ENCODE data around the gene KRT20. TPM values are rescaled to one million over a fixed set of nuclear protein-coding genes. Genes with fewer than 3 reads are reported as not detected.

Gene KRT20
- total RNA-seq, 2 experiments from 2014 or later, result not detected

DNA sequence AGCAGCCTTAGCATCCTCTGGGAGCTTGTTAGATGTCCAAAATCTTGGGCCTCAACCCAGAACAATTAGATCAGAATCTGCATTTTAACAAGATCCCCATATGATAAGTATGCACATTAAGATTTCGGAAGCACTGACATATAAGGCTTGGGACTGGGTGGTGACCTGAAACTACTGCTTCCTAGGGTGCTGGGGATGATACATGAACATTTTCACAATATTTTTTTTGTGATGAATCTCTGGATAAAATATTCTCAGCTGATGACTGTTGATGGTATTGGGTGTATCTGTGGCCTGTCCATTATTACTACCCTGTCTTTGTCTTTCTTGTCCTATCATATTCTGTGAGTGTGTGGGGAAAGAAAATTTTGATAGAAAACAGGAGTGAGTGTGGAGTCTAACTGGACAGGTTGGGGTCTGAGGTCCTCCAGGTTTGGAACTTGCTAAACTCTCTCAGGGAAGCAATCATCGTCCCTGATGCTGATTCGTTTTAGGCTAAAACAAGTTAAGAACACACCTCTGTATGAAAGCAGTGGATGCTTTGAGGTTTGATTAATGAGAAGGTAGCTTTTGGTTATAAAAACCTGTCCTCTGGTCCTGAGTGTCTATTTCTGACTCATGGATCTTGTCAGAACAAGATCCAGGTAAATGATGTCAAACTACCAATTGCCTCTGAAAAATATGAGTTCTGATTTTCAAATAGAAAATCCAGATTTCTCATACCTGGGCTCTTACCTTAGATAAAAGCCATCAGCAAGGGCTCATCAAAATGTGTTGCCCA is 29.2 kb upstream of the KRT20 start:
- H3K36me3 ChIP-seq (ENCODE audit: insufficient read depth, low read length), result no peaks in the 10 kb centered on the region
- H3K27ac ChIP-seq (ENCODE audit: low read depth, low read length, poor library complexity, severe bottlenecking), result no peak overlapping the region
- no peaks in the 10 kb centered on the region for H3K9me3 ChIP-seq (ENCODE audit: low read length)
- intact Hi-C loops (cut with micrococcal nuclease; ENCODE audit: unreplicated experiment), result no loop called here
- ChIA-PET POLR2A (no interaction called here), CTCF (ENCODE audit: unreplicated experiment) (no interaction called here)
- TF ChIP-seq EZH2phosphoT487 (IDR thresholded peaks at IDR 0.05; ENCODE audit: borderline replicate concordance, low read depth, low read length), result no peak
- TF ChIP-seq, protein P1, sequence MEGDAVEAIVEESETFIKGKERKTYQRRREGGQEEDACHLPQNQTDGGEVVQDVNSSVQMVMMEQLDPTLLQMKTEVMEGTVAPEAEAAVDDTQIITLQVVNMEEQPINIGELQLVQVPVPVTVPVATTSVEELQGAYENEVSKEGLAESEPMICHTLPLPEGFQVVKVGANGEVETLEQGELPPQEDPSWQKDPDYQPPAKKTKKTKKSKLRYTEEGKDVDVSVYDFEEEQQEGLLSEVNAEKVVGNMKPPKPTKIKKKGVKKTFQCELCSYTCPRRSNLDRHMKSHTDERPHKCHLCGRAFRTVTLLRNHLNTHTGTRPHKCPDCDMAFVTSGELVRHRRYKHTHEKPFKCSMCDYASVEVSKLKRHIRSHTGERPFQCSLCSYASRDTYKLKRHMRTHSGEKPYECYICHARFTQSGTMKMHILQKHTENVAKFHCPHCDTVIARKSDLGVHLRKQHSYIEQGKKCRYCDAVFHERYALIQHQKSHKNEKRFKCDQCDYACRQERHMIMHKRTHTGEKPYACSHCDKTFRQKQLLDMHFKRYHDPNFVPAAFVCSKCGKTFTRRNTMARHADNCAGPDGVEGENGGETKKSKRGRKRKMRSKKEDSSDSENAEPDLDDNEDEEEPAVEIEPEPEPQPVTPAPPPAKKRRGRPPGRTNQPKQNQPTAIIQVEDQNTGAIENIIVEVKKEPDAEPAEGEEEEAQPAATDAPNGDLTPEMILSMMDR (conservative IDR thresholded peaks at IDR 0.05; ENCODE audit: low read length), result no peak
- no peak overlapping the region for H2AFZ ChIP-seq (ENCODE audit: low read length)
- H3K79me2 ChIP-seq (ENCODE audit: insufficient read depth, low read depth, low read length), result no peaks in the 10 kb centered on the region
- DNase-seq (ENCODE audit: low spot score), result no peak
- H3K4me3 ChIP-seq (ENCODE audit: low read depth, low read length, poor library complexity, severe bottlenecking), result no peak overlapping the region
- H3K4me1 ChIP-seq (ENCODE audit: insufficient read depth, low read length, poor library complexity, severe bottlenecking), result no peaks in the 10 kb centered on the region
- H3K4me2 ChIP-seq (ENCODE audit: low read length), result no peak overlapping the region
- no peaks in the 10 kb centered on the region for H3K9me2 ChIP-seq (ENCODE audit: insufficient read depth, low read length)
- H4K20me1 ChIP-seq (ENCODE audit: insufficient read depth, low read length), result no peaks in the 10 kb centered on the region
- BruUV-seq (replicated peaks), result no TSS peak

GRCh38 chr17:40912486-40913210 is 27.6 kb upstream of the KRT20 start:
- Histone ChIP-seq H3K4me1 (ENCODE audit: insufficient read depth, low read length, poor library complexity, severe bottlenecking) (no peaks in the 10 kb centered on the region), H3K9me3 (ENCODE audit: low read length) (no peaks in the 10 kb centered on the region), H3K36me3 (ENCODE audit: insufficient read depth, low read length) (no peaks in the 10 kb centered on the region), H2AFZ (ENCODE audit: low read length) (no peak overlapping the region), H3K4me3 (ENCODE audit: low read depth, low read length, poor library complexity, severe bottlenecking) (no peak overlapping the region), H4K20me1 (ENCODE audit: insufficient read depth, low read length) (no peaks in the 10 kb centered on the region), H3K4me2 (ENCODE audit: low read length) (no peak overlapping the region), H3K79me2 (ENCODE audit: insufficient read depth, low read depth, low read length) (no peaks in the 10 kb centered on the region), H3K9me2 (ENCODE audit: insufficient read depth, low read length) (no peaks in the 10 kb centered on the region), H3K27ac (ENCODE audit: low read depth, low read length, poor library complexity, severe bottlenecking) (no peak overlapping the region)
- no peak for DNase-seq (ENCODE audit: low spot score)
- BruUV-seq (replicated peaks), result no TSS peak
- POLR2A ChIA-PET, result no interaction called here
- TF ChIP-seq, protein P1 (conservative IDR thresholded peaks at IDR 0.05; ENCODE audit: low read length), result no peak
- TF ChIP-seq EZH2phosphoT487 (IDR thresholded peaks at IDR 0.05; ENCODE audit: borderline replicate concordance, low read depth, low read length), result no peak
- intact Hi-C loops (cut with micrococcal nuclease; ENCODE audit: unreplicated experiment), result no loop called here
- CTCF ChIA-PET (ENCODE audit: unreplicated experiment), result no interaction called here

DNA sequence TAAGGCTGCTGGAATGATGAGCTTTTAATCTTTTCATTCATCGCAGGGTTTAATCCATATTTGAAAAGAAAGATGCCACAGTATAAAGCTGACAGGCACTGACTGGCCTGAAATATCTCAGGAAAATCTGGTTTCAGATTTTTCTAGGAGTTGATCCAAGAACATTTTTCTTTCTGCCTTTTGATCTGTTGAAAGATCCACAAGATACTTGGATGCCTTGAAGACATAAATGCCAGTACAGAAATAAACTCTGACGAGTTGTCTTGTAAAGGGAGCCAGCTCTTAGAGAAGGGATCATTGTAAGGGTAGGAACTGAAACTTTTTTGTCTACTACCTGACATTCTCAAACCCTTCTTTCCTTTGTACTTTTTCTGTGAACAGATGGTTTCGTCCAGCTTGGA is 25.4 kb upstream of the KRT20 start:
- BruUV-seq (replicated peaks), result no TSS peak
- H3K9me2 ChIP-seq (ENCODE audit: insufficient read depth, low read length), result no peaks in the 10 kb centered on the region
- H2AFZ ChIP-seq (ENCODE audit: low read length), result no peak overlapping the region
- H4K20me1 ChIP-seq (ENCODE audit: insufficient read depth, low read length), result no peaks in the 10 kb centered on the region
- H3K4me1 ChIP-seq (ENCODE audit: insufficient read depth, low read length, poor library complexity, severe bottlenecking), result no peaks in the 10 kb centered on the region
- H3K9me3 ChIP-seq (ENCODE audit: low read length), result no peaks in the 10 kb centered on the region
- ChIA-PET CTCF (ENCODE audit: unreplicated experiment) (no interaction called here), POLR2A (interaction anchor here (0.6 kb wide), 1 partner anchor 765 kb away, joined by 3 read pairs; no protein-coding TSS in a partner anchor)
- H3K36me3 ChIP-seq (ENCODE audit: insufficient read depth, low read length), result no peaks in the 10 kb centered on the region
- no peaks in the 10 kb centered on the region for H3K79me2 ChIP-seq (ENCODE audit: insufficient read depth, low read depth, low read length)
- no peak overlapping the region for H3K4me3 ChIP-seq (ENCODE audit: low read depth, low read length, poor library complexity, severe bottlenecking)
- intact Hi-C loops (cut with micrococcal nuclease; ENCODE audit: unreplicated experiment), result no loop called here
- H3K4me2 ChIP-seq (ENCODE audit: low read length), result no peak overlapping the region
- no peak for DNase-seq (ENCODE audit: low spot score)
- TF ChIP-seq, protein P1 (conservative IDR thresholded peaks at IDR 0.05; ENCODE audit: low read length), result no peak
- no peak for TF ChIP-seq EZH2phosphoT487 (IDR thresholded peaks at IDR 0.05; ENCODE audit: borderline replicate concordance, low read depth, low read length)
- H3K27ac ChIP-seq (ENCODE audit: low read depth, low read length, poor library complexity, severe bottlenecking), result no peak overlapping the region
